A673 (cell line): ENCODE measurements around the gene MGAT2.

ENCODE experiments used
- CTCF ChIP-seq: fragments of 300-800, 200-600 bp; sonication (generic); conservative IDR thresholded peaks from 2 replicates; pipeline ENCODE4 v1.5.1; 2017; ENCODE audit warnings: low read depth, mild to moderate bottlenecking, antibody characterized with exemption, low read length, moderate library complexity, mixed read lengths
- EZH2 ChIP-seq: fragments of 200-600 bp; sonication (generic); IDR thresholded peaks from 2 replicates; pipeline ENCODE4 v1.6.1; 2017; ENCODE audit warnings: borderline replicate concordance, low read depth, mild to moderate bottlenecking, mixed read lengths, antibody characterized with exemption, low read length; ENCODE audit not compliant: poor library complexity, severe bottlenecking

- TF ChIP-seq CTCF (no peak), EZH2 (no peak)
Measured at GRCh38 chr14:49619730-49620129, 869 bp upstream of the MGAT2 start.
